HUES6 (cell line): ENCODE data around the gene INAVA.

ENCODE experiments used
- H3K27ac ChIP-seq: 2 replicates; pipeline ENCODE4 v1.7.0; 2013; ENCODE audit warnings: low read depth, mild to moderate bottlenecking, low read length, inconsistent platforms
- H3K27me3 ChIP-seq: 2 replicates; pipeline ENCODE4 v1.6.1; 2013; ENCODE audit warnings: low read length; ENCODE audit not compliant: control insufficient read depth, insufficient read depth
- H3K36me3 ChIP-seq: 2 replicates; pipeline ENCODE4 v1.6.1; 2013; ENCODE audit warnings: low read length; ENCODE audit not compliant: control insufficient read depth, insufficient read depth
- H3K4me1 ChIP-seq: 2 replicates; pipeline ENCODE4 v1.6.1; 2013; ENCODE audit warnings: low read length; ENCODE audit not compliant: control insufficient read depth, insufficient read depth
- H3K4me3 ChIP-seq: 2 replicates; pipeline ENCODE4 v1.5.1; 2013; ENCODE audit warnings: low read depth, low read length
- H3K9ac ChIP-seq: one replicate; pipeline ENCODE4 v1.6.1; 2013; ENCODE audit warnings: mild to moderate bottlenecking, low read length
- H3K9me3 ChIP-seq: 2 replicates; pipeline ENCODE4 v1.6.1; 2013; ENCODE audit warnings: low read depth, low read length; ENCODE audit not compliant: control insufficient read depth, insufficient read depth

Gene INAVA

GRCh38 chr1:200866521-200866920, 28.2 kb upstream of the INAVA start:
- Histone ChIP-seq H3K4me1 (no peaks in the 10 kb centered on the region), H3K27ac (no peak overlapping the region), H3K4me3 (no peak overlapping the region)

DNA sequence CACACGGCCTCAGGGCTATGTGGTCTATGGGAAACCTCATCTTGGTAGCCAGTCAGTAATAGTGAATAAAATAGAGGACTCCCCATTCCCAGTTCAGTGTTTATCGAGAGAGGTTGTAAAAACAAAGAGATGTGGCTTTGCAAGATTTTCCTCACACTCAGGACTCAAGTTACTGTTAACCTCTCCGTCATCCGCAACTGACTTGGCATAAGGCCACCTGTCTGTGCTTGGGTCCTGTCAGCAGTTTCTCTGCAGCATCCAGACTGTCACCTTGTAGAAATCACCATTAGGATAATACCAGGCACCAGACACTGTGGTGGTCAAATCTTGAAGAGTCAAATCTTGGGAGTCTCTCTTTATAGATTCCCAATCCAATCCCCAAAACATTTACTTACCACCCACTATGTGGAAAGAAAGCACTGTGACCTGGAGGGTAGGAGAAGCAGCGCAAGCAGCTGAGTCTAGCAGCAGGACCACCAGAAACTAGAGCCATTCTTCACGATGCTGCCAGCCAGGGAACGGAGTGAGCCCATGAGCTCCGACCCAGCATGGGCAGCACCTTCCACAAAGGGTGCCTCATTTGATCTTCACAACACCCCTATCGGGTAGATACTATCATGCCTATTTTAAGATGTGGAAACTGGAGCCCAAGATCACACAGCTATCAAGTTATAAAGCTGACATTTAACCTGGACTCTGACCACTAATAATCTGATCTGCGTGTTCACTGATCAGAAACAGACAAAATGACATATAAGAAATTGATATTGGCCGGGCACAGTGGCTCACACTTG, 27.5 kb upstream of the INAVA start:
- no peak overlapping the region for H3K27ac ChIP-seq
- H3K4me1 ChIP-seq, result no peaks in the 10 kb centered on the region
- no peak overlapping the region for H3K4me3 ChIP-seq
- H3K36me3 ChIP-seq, result peaks cover 2% of the 10 kb centered on the region; the same call in 1 of the 2 replicates
- H3K9me3 ChIP-seq, result no peaks in the 10 kb centered on the region
- H3K27me3 ChIP-seq, result no peaks in the 10 kb centered on the region
- no peak overlapping the region for H3K9ac ChIP-seq

More at GRCh38 chr1:200866521-200866920, 28.2 kb upstream of the INAVA start:
- no peak overlapping the region for H3K9ac ChIP-seq
- no peaks in the 10 kb centered on the region for H3K9me3 ChIP-seq
- no peaks in the 10 kb centered on the region for H3K27me3 ChIP-seq
- H3K36me3 ChIP-seq, result peaks cover 2% of the 10 kb centered on the region; the same call in 1 of the 2 replicates

GRCh38 chr1:200869376-200869752, 25.3 kb upstream of the INAVA start:
- Histone ChIP-seq H3K9ac (no peak overlapping the region), H3K4me1 (no peaks in the 10 kb centered on the region), H3K4me3 (no peak overlapping the region), H3K9me3 (no peaks in the 10 kb centered on the region), H3K36me3 (no peaks in the 10 kb centered on the region), H3K27ac (no peak overlapping the region), H3K27me3 (no peaks in the 10 kb centered on the region; the same call in 1 of the 2 replicates)

- no peak overlapping the region for H3K4me3 ChIP-seq
Measured at GRCh38 chr1:200869753-200870391, 24.8 kb upstream of the INAVA start.

DNA sequence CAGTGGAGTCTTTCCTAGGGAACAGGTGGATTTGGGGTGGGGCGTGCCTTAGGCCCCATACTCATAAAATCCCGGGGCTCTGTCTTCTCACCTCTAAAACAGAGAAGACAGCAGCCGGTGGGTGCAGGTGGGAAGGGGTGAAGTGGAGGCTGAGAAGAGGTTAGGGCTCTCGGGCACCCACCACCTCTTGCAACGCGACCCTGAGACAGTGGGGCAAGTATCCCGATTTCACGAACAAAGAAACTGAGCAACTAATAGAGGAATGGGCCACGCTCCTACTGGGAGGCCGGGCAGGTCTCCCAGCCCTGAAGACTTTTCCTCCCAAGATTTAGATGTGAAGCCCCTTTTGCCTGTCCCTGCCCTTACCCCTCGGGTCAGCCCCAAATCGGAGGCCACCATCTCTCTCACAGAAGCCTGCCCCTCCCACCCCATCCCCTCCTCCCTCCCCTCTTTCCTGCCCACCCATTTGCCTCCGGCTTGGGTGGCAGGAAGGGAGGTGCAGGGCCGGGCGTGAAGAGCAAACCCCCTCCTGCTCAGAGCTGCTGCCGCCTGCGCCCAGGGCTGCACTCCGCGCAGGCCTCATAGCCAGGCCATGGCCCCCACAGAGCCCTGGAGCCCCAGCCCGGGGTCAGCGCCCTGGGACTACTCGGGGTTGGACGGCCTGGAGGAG, 22.1 kb upstream of the INAVA start, which contains the start of gene GPR25:
TSS of gene GPR25 (plus strand) at position 536 of the 670 bp plus-strand sequence. CDS start at position 593, 57 bp downstream.
- Histone ChIP-seq H3K4me3 (no peak within 1 kb of the TSS; the same call in 1 of the 2 replicates), H3K9me3 (no peaks in the 10 kb centered on the region), H3K36me3 (no peaks in the 10 kb centered on the region), H3K27ac (no peak within 1 kb of the TSS), H3K9ac (no peak within 1 kb of the TSS), H3K27me3 (no peaks in the 10 kb centered on the region; the same call in 1 of the 2 replicates), H3K4me1 (peaks cover 5% of the 10 kb centered on the region; the same call in 1 of the 2 replicates)

More at GRCh38 chr1:200869753-200870391, 24.8 kb upstream of the INAVA start:
- Histone ChIP-seq H3K9ac (no peak overlapping the region), H3K27ac (no peak overlapping the region), H3K36me3 (no peaks in the 10 kb centered on the region), H3K9me3 (no peaks in the 10 kb centered on the region), H3K27me3 (no peaks in the 10 kb centered on the region; the same call in 1 of the 2 replicates), H3K4me1 (no peaks in the 10 kb centered on the region)

DNA sequence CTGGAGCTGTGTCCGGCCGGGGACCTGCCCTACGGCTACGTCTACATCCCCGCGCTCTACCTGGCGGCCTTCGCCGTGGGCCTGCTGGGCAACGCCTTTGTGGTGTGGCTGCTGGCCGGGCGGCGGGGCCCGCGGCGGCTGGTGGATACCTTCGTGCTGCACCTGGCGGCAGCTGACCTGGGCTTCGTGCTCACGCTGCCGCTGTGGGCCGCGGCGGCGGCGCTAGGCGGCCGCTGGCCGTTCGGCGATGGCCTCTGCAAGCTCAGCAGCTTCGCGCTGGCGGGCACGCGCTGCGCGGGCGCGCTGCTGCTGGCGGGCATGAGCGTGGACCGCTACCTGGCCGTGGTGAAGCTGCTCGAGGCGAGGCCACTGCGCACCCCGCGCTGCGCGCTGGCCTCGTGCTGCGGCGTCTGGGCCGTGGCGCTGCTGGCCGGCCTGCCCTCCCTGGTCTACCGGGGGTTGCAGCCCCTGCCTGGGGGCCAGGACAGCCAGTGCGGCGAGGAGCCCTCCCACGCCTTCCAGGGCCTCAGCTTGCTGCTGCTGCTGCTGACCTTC, 21.5 kb upstream of the INAVA start:
- Histone ChIP-seq H3K9ac (no peak overlapping the region), H3K4me1 (peaks cover 5% of the 10 kb centered on the region; the same call in 1 of the 2 replicates), H3K9me3 (no peaks in the 10 kb centered on the region), H3K4me3 (no peak overlapping the region; the same call in 1 of the 2 replicates), H3K36me3 (no peaks in the 10 kb centered on the region), H3K27me3 (no peaks in the 10 kb centered on the region; the same call in 1 of the 2 replicates), H3K27ac (no peak overlapping the region)

DNA sequence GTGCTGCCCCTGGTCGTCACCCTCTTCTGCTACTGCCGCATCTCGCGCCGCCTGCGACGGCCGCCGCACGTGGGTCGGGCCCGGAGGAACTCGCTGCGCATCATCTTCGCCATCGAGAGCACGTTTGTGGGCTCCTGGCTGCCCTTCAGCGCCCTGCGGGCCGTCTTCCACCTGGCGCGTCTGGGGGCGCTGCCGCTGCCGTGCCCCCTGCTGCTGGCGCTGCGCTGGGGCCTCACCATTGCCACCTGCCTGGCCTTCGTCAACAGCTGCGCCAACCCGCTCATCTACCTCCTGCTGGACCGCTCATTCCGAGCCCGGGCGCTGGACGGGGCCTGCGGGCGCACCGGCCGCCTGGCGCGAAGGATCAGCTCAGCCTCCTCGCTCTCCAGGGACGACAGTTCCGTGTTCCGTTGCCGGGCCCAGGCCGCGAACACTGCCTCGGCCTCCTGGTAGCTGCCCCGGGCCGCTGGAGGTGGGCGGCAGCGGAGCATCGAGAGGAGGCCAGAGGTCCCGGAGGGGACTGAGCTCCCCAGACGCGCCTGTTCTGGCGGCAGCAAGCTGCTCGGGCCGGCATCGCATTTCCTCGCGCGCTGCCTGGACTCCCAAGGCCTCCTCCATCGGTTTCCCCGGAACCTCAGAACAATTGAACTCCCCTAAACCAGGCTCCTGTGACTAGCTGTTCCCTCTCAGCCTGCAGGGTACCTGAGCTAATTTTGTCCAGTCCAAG, 20.9 kb upstream of the INAVA start:
- H3K9me3 ChIP-seq, result no peaks in the 10 kb centered on the region
- peaks cover 5% of the 10 kb centered on the region; the same call in 1 of the 2 replicates for H3K4me1 ChIP-seq
- H3K27me3 ChIP-seq, result no peaks in the 10 kb centered on the region; the same call in 1 of the 2 replicates
- no peak overlapping the region for H3K4me3 ChIP-seq
- H3K27ac ChIP-seq, result no peak overlapping the region
- no peaks in the 10 kb centered on the region for H3K36me3 ChIP-seq
- no peak overlapping the region for H3K9ac ChIP-seq

- Histone ChIP-seq H3K9ac (no peak overlapping the region), H3K27ac (no peak overlapping the region), H3K4me3 (no peak overlapping the region), H3K27me3 (no peaks in the 10 kb centered on the region; the same call in 1 of the 2 replicates), H3K4me1 (peaks cover 5% of the 10 kb centered on the region; the same call in 1 of the 2 replicates), H3K9me3 (no peaks in the 10 kb centered on the region), H3K36me3 (no peaks in the 10 kb centered on the region)
Measured at GRCh38 chr1:200874694-200875093, 20.0 kb upstream of the INAVA start.

DNA sequence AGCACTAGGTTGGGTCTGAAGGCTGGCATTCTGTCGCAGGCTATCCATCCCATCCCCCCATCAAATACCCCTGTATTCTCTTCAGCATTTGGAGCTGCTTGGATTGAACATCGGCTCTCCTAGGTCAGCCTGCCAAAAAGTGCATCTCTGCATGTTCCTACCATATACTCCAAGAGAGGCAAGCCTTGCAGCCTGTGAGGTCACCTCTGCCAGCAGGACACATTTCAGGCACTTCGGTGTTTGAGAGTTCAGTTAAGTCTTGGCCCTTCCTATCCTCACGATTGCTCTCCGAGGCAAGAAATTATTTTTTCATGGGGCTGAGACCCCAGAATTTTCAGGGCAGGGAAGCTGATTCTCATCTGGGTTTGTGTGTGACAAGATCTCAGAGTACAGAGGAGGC, 19.3 kb upstream of the INAVA start:
- Histone ChIP-seq H3K9ac (no peak overlapping the region), H3K27me3 (no peaks in the 10 kb centered on the region; the same call in 1 of the 2 replicates), H3K36me3 (no peaks in the 10 kb centered on the region), H3K4me3 (no peak overlapping the region), H3K9me3 (no peaks in the 10 kb centered on the region), H3K4me1 (peaks cover 5% of the 10 kb centered on the region; the same call in 1 of the 2 replicates), H3K27ac (no peak overlapping the region)

- Histone ChIP-seq H3K4me3 (no peak overlapping the region), H3K9me3 (no peaks in the 10 kb centered on the region), H3K9ac (no peak overlapping the region), H3K27ac (no peak overlapping the region), H3K4me1 (peaks cover 5% of the 10 kb centered on the region; the same call in 1 of the 2 replicates), H3K27me3 (no peaks in the 10 kb centered on the region; the same call in 1 of the 2 replicates), H3K36me3 (no peaks in the 10 kb centered on the region)
Measured at GRCh38 chr1:200877010-200877409, 17.7 kb upstream of the INAVA start.
